Sigmoid colon (tissue), 7 donors: ENCODE results near the gene KRT10. TPM values are rescaled to one million over a fixed set of nuclear protein-coding genes. Genes with fewer than 3 reads are reported as not detected.

Source experiments
- DNase-seq: peaks from one replicate; pipeline ENCODE4 v3.0.0-alpha.2; 2019
- H3K27ac ChIP-seq, 4 donors: fragments of 200-600 bp; sonication (generic); one replicate each; pipeline ENCODE4 v1.5.1; 2016 to 2019; ENCODE audit warnings: mild to moderate bottlenecking in 1 of 4
- H3K27me3 ChIP-seq, 3 donors: fragments of 200-600 bp; sonication (generic); one replicate each; pipeline ENCODE4 v1.5.1; 2019; ENCODE audit warnings: mild to moderate bottlenecking in 1 of 3
- H3K36me3 ChIP-seq, 4 donors: fragments of 200-600 bp; sonication (generic); one replicate each; pipeline ENCODE4 v1.5.1; 2016 to 2019
- H3K4me1 ChIP-seq, 4 donors: fragments of 200-600 bp; sonication (generic); one replicate each; pipeline ENCODE4 v1.5.1; 2017 to 2019
- H3K4me3 ChIP-seq, 4 donors: fragments of 200-600 bp; sonication (generic); one replicate each; pipeline ENCODE4 v1.5.1; 2017 to 2019; ENCODE audit warnings: mild to moderate bottlenecking in 2 of 4, moderate library complexity in 1 of 4
- H3K9me3 ChIP-seq, 4 donors: fragments of 200-600 bp in 3 of 4; sonication (generic) in 3 of 4; one replicate each; pipeline versions ENCODE4 v1.5.1 to v1.6.1; 2013 to 2019
- CTCF ChIP-seq, 4 experiments: fragments of 450-650 bp in 3 of 4; fragments of 200-600 bp in 1 of 4; IDR thresholded peaks; one replicate each; pipeline ENCODE4 v1.5.1; 2016 to 2019; ENCODE audit warnings: antibody characterized with exemption in 4 of 4, mild to moderate bottlenecking in 3 of 4, moderate library complexity in 2 of 4
- EP300 ChIP-seq, 4 donors: sonication (generic); formaldehyde crosslinking; IDR thresholded peaks; one replicate each; pipeline ENCODE4 v1.6.1; 2017; ENCODE audit warnings: antibody characterized with exemption in 4 of 4
- POLR2A ChIP-seq, 2 donors: fragments of 450-650 bp; IDR thresholded peaks; one replicate each; pipeline ENCODE4 v1.6.1; 2016; ENCODE audit warnings: antibody characterized with exemption in 2 of 2, mild to moderate bottlenecking in 2 of 2, moderate library complexity in 2 of 2
- POLR2AphosphoS5 ChIP-seq, 4 donors: sonication (generic); formaldehyde crosslinking; IDR thresholded peaks; one replicate each; pipeline ENCODE4 v1.6.1; 2017; ENCODE audit warnings: antibody characterized with exemption in 4 of 4
- WGBS, 2 donors: extraction: QIAGEN DNeasy Blood & Tissue Kit; methylation state at CpG; one replicate each; pipeline ENCODE4 v1.1.7; 2013; 5-methylcytosine and 5-hydroxymethylcytosine counted together
- intact Hi-C: fragments of 100-400 bp; cut with DNase I; formaldehyde crosslinking; loops from one replicate; pipeline ENCODE4 v1.15.1; 2023
- polyA plus RNA-seq, 3 donors: library from polyadenylated mRNA; stranded (reverse); fragments of 200-250 nt; gene quantifications; one replicate each; pipeline ENCODE4 v1.2.3, GENCODE V29; 2013
- total RNA-seq, 4 donors: library from RNA; depleted of rRNA; stranded (reverse); fragments of >200 nt; gene quantifications; one replicate each; pipeline ENCODE4 v1.1.0, GENCODE V29; 2016
- donor health status: healthy with polysubstance abuse.
- donor health status: Bipolar disorder and iron deficiency.
- donor health status: healthy.

KRT10 gene
- total and polyA plus RNA-seq, 7 donors, result 0.83 to 42.0 (median 14.6) TPM

GRCh38 chr17:40778461-40778860, 44.0 kb downstream of the KRT10 start:
- H3K27me3 ChIP-seq, result peaks cover 3 to 41% (median 7%) of the 10 kb centered on the region in 3 donors

GRCh38 chr17:40777971-40778370, 44.4 kb downstream of the KRT10 start:
- WGBS, 2 donors, result 81 to 89% methylated on average over 3 of the region's 3 CpGs
- Histone ChIP-seq H3K9me3 (no peaks in the 10 kb centered on the region), H3K4me1 (peaks cover 0 to 5% (median 0%) of the 10 kb centered on the region in 4 donors), H3K4me3 (no peak overlapping the region), H3K27me3 (peaks cover 3 to 42% (median 7%) of the 10 kb centered on the region in 3 donors), H3K27ac (no peak overlapping the region), H3K36me3 (no peaks in the 10 kb centered on the region)
- no peak for DNase-seq
- intact Hi-C loops, result no loop called here
- TF ChIP-seq POLR2AphosphoS5 (IDR thresholded peaks at IDR 0.05) (no peak), POLR2A (IDR thresholded peaks at IDR 0.05) (no peak), CTCF (IDR thresholded peaks at IDR 0.05) (no peak)

More at GRCh38 chr17:40778461-40778860, 44.0 kb downstream of the KRT10 start:
- TF ChIP-seq CTCF (IDR thresholded peaks at IDR 0.05) (no peak), POLR2A (IDR thresholded peaks at IDR 0.05) (no peak), EP300 (IDR thresholded peaks at IDR 0.05) (no peak), POLR2AphosphoS5 (IDR thresholded peaks at IDR 0.05) (no peak)
- intact Hi-C loops, result no loop called here
- peaks cover 0 to 5% (median 0%) of the 10 kb centered on the region in 4 donors for H3K4me1 ChIP-seq
- H3K27ac ChIP-seq, result no peak overlapping the region
- DNase-seq, result no peak
- no peaks in the 10 kb centered on the region for H3K36me3 ChIP-seq
- 40 to 70% methylated on average over 5 of the region's 5 CpGs for WGBS, 2 donors
- no peak overlapping the region for H3K4me3 ChIP-seq
- no peaks in the 10 kb centered on the region for H3K9me3 ChIP-seq

GRCh38 chr17:40777459-40777858, 45.0 kb downstream of the KRT10 start:
- WGBS, 2 donors, result 64 to 74% methylated on average over 7 of the region's 7 CpGs
- TF ChIP-seq EP300 (IDR thresholded peaks at IDR 0.05) (no peak), POLR2AphosphoS5 (IDR thresholded peaks at IDR 0.05) (no peak), POLR2A (IDR thresholded peaks at IDR 0.05) (no peak), CTCF (IDR thresholded peaks at IDR 0.05) (no peak)
- intact Hi-C loops, result no loop called here

GRCh38 chr17:40775945-40776344, 46.5 kb downstream of the KRT10 start:
- no peak for DNase-seq
- intact Hi-C loops, result no loop called here
- TF ChIP-seq POLR2AphosphoS5 (IDR thresholded peaks at IDR 0.05) (no peak), POLR2A (IDR thresholded peaks at IDR 0.05) (no peak), EP300 (IDR thresholded peaks at IDR 0.05) (no peak), CTCF (IDR thresholded peaks at IDR 0.05) (no peak)
- Histone ChIP-seq H3K9me3 (no peaks in the 10 kb centered on the region), H3K4me3 (no peak overlapping the region), H3K27me3 (peaks cover 6 to 42% (median 7%) of the 10 kb centered on the region in 3 donors), H3K36me3 (no peaks in the 10 kb centered on the region), H3K4me1 (peaks cover 0 to 5% (median 0%) of the 10 kb centered on the region in 4 donors), H3K27ac (peak overlapping the region in 1 of 4 donors; percentile 23)
- WGBS, 2 donors, result 74 to 77% methylated on average over 4 of the region's 4 CpGs

More at GRCh38 chr17:40777459-40777858, 45.0 kb downstream of the KRT10 start:
- Histone ChIP-seq H3K27ac (no peak overlapping the region), H3K36me3 (no peaks in the 10 kb centered on the region), H3K27me3 (peaks cover 6 to 42% (median 7%) of the 10 kb centered on the region in 3 donors), H3K9me3 (no peaks in the 10 kb centered on the region), H3K4me1 (peaks cover 0 to 5% (median 0%) of the 10 kb centered on the region in 4 donors), H3K4me3 (no peak overlapping the region)
- no peak for DNase-seq

- intact Hi-C loops, result no loop called here
- H3K9me3 ChIP-seq, result no peaks in the 10 kb centered on the region
These were observed 50.3 kb downstream of the KRT10 start, which contains the start of gene KRT26 for GRCh38 chr17:40772101-40772500. Gene KRT26, minus strand, starts transcription at chr17:40772201. Its CDS starts 88 bp downstream, at chr17:40772113.

More at GRCh38 chr17:40772101-40772500, 50.3 kb downstream of the KRT10 start, which contains the start of gene KRT26:
- Histone ChIP-seq H3K27ac (no peak within 1 kb of the TSS), H3K36me3 (no peaks in the 10 kb centered on the region), H3K27me3 (peaks cover 0 to 10% (median 3%) of the 10 kb centered on the region in 3 donors), H3K4me3 (no peak within 1 kb of the TSS), H3K4me1 (no peaks in the 10 kb centered on the region)
- WGBS, 2 donors, result 86 to 91% methylated on average over 3 of the region's 3 CpGs
- DNase-seq, result no peak
- TF ChIP-seq POLR2A (IDR thresholded peaks at IDR 0.05) (no peak), POLR2AphosphoS5 (IDR thresholded peaks at IDR 0.05) (no peak), CTCF (IDR thresholded peaks at IDR 0.05) (no peak), EP300 (IDR thresholded peaks at IDR 0.05) (no peak)
